NCI-H2171 treated with DMSO at 0.1 percent for 48 hours (cell line): ENCODE measurements around the gene SRSF2.
"Not testable (repeated sequence)": the region's sequence is repeated elsewhere in the genome, so short reads cannot be mapped to it uniquely, and the experiment has no call there.

Experiments
- DNase-seq: peaks from one replicate; lab custom pipeline; 2025; lab: John Stamatoyannopoulos, UW

Gene SRSF2

DNA sequence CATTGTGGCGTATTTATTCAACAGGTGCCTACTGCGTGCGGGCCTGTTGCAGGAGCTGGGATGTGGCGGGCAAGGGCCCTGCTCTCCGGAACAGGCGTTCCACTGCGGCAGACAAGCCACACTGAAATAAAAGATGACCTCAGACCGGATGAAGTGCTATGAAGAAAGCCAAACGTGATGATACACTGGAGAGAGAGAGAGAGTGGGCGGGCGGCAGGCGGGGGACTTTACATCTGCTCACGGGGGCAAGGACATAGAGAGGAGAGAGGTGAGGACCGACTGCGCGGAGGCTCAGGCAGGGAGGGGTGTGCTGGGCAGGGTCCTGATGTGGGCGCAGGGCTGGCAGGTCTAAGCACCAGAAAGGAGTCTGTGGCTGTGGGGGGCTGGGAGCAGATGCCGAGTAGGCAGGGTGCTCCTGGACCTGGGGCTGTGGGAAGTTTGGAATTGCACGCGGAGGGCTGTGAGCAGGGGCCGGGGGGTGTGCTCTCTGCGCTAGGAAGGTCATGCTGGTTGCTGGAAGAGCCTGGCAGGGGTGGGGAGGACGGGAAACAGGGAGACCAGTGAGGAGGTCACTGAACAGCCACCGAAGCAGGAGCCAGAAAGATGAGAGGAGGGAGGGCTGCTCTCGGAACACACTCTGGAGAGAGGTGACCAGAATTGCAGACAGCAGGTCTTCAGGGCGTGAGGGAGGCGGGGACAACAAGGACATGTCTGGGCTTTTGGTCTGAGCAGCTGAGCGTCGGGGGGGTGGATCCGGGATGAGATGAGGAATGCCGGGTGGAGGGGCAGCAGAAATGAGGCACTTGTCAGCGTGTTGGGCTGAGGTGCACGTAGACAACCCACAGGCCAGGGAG, 36.3 kb downstream of the SRSF2 start:
- peak; percentile 92 for DNase-seq

- peak; percentile 93 for DNase-seq
These were observed 36.9 kb downstream of the SRSF2 start for GRCh38 chr17:76700270-76700616.

DNA sequence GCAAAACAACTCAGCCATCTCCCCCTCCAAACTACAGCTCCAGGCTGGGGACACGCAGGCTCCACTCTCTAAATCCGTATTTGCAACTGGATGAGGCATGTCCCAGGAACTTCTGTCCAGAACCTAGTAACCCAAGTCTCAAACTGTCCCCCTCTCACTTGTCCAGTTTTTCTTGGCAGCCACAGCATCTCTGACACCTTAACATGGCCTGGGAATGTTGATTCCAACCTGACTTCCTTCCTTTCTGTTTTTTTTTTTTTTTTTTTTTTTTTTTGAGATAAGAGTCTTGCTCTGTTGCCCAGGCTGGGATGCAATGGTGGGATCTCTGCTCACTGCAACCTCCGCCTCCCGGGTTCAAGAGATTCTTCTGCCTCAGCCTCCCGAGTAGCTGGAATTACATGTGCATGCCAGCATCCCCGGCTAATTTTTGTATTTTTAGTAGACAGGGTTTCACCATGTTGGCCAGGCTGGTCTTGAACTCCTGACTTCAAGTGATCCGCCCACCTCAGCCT, 38.6 kb downstream of the SRSF2 start:
- not testable (repeated sequence) for DNase-seq

- peak; percentile 80 for DNase-seq
These were observed 39.2 kb downstream of the SRSF2 start for GRCh38 chr17:76697702-76698465.

DNA sequence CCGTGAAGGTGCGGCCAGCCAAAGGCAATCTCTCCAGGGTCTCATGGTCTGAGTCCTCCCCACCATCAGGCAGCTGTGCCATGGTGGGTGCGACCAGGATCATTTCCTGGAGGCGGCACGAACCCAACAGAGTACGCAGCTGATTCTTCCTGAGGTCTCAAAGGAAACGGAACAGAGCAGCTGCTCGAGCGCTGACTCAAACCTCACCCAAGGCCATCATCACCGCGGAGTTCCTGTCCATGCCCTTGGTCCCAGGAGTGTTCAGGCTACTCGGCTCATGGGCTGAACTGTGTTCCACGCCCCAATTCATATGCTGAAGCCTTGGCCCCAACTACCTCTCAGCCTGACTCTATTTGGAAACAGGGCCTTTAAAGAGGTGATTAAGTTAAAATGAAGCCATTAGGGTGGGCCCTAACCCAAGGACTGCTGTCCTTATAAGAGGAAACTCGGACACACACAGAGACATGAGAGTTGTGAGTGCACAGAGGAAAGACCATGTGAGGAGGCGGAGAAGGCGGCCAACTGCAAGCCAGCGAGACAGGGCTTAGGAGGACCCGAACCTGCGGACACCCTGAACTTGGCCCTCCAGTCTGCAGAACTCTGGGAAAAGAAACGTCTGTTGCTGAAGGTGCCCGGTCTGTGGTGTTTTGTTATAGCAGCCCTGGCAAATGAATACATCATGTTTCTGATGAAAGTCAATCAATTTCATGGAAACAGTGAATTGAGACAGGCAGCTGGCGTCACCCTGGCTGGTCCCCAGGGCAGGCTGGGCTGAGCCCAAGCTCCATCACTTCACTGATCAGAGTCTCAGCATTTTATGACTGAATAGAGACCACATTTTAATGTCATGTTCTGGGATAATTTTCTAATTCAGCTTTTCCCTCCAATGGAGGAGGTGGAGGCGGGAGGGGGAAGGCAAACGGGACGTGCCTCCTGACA, 40.1 kb downstream of the SRSF2 start:
- DNase-seq, result no peak

GRCh38 chr17:76695059-76695831, 41.9 kb downstream of the SRSF2 start:
- DNase-seq, result no peak

- DNase-seq, result no peak
These were observed 45.5 kb downstream of the SRSF2 start for GRCh38 chr17:76691379-76692191.

- no peak for DNase-seq
These were observed 46.4 kb downstream of the SRSF2 start for GRCh38 chr17:76690596-76691280.

- DNase-seq, result no peak
These were observed 47.3 kb downstream of the SRSF2 start for GRCh38 chr17:76689859-76690258.

DNA sequence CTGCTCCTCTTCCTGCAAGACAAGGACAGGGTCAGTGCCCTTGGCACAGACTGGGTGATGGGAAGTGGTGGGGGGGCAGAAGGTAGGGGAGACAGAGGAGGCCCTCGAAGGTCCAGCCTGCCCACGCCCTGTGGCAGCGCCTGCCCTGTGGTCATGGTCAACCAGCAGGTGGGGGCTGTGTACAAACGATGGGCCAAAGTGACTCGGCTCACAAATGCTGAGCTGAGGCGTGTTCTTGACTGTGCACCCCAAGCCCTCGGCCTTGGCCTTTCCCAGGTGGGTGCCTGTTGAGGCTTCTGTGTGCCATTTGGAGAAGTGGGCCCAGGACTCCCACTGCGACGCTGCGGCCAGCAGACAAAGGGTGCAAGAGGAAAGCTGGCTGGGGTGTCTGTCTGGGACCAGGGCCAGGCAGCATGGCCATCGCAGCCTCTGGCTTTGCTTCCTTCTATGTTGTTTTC, 48.9 kb downstream of the SRSF2 start:
- DNase-seq, result no peak

DNA sequence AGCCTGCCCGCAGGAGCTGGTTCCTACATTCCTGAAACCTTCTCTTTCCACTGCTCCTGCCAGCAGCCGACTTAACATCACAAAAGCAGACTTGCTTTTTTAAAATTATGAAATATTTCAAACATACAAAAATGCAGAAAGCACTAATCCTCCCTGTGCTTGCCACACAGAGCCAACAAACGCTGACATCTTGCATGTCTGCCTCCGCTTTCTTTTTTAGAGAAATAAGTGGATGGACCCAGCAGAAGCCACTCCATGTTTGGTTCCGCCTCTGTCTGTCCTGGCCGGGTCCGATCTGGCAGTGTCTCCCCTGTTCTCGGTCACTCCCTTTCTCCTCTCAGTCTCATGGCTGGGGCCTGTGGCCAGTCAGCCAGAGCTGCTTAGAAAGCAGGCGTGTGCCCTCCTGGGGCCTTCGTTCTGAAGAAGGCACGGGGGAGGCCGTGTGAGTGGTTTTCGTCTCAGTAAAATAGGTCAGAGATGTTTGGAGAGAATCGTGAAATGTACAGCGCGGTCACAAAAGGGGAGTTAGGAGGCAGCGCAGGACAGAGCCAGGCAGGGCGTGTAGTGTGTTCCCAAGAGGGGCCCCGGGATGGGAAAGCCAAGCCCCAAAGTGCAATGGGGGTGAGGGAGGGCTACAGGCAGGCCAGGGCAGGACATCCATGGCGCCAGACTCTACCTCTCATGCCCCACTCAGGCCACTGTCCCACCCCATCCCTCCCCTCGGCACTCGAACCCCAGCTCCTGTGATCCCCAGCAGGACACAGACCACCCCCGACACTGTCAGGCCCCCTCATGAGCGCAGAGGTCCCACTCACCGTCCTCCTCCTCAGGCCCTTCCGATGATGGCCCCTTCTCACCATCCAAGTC, 49.6 kb downstream of the SRSF2 start:
- no peak for DNase-seq

DNA sequence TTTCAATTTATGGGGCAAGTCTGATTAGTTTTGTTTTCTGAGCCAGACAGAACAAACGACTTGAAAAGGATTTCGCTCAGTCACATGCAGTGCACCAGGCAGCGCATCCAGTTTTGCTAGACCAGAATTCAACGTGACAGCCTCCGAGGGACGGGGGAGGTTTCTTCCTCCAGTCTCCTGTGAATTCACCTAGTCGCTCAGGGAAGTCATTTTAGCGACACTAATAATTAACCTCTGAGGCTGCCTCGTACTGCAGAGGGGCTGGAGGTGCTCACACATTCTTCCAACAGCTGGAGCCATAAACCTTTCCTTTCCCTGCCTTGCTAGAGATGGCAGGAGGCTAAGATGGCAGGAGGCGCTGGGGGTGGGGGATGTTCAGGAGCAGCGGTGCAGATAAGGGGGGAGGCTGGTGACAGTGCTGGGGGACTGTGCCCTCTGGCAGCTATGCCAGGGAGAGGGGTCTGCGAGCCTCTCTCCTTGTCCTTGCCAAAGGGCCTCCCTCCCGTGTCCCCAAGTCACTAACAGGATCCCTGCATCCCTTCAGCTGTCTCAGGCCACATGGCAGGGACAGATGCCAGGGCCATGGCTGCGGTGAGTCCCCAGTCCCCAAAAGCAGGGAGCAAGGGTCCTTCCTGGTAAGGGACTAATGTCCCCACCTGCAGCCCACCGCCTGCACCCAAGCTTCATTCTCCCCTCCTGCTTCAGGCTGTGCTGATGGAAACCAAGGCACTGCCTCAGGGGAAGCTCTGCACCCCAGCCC, 50.4 kb downstream of the SRSF2 start:
- peak; percentile 26 for DNase-seq

DNA sequence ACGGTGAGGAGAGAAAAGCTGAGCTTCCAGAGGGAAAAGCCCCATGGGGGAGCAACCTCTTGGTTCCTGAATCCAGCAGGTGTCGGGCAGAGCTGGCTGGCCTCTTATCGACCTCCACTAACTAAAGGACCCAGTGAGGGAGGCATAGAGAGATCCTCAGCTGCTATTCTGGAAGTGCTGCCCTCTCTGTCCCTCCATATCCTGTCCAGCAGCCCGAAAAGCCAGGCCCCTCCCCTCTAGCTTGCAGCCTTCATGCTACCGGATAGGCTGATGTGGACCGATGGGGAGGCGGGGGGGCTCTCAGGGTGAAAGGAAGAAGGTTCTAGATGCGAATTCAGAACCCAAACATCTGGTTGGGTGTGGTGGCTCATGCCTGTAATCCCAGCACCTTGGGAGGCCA, 51.3 kb downstream of the SRSF2 start:
- DNase-seq, result no peak

DNA sequence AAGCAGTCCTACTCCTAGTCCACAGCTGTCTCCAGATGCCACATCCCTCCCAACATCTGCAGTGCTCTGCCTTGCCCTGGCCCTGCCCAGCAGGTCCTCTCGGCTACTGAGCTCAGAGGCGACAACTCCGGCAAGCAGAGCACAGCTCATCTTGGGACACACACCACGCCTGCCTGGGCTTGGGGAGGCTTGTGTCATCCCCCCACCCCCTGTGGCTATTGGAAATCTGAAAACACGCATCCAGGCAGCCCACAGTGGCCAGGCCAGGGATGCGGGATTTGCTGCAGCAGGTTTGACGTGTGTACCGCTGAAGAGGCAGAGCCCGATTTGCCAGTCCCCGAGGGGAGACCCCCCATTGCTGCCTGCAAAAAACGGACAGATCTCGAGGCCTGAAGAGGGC, 51.8 kb downstream of the SRSF2 start:
- DNase-seq, result no peak

DNA sequence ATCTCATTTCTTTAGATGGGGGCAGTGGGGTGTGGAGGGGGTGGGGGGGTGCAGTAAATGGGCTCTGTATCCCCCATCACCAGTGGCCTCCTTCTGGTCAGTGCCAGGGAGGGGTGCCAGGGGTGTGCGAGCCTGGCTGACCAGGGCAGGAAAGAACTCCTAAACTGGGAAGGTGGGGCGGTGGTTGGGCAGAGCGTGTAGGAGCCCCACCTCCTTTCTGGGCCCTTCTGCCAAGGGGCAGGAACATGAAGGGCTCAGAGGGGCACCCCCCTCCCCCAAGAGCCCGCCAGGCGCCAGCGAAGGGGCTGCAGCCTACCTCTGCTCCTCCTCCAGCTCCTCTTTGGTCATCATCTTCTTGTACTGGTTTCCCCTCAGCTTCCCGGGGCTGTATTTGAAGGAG, 52.4 kb downstream of the SRSF2 start:
- DNase-seq, result no peak
